ENCODE measurements around the gene SYNPO.

SYNPO gene

DNA sequence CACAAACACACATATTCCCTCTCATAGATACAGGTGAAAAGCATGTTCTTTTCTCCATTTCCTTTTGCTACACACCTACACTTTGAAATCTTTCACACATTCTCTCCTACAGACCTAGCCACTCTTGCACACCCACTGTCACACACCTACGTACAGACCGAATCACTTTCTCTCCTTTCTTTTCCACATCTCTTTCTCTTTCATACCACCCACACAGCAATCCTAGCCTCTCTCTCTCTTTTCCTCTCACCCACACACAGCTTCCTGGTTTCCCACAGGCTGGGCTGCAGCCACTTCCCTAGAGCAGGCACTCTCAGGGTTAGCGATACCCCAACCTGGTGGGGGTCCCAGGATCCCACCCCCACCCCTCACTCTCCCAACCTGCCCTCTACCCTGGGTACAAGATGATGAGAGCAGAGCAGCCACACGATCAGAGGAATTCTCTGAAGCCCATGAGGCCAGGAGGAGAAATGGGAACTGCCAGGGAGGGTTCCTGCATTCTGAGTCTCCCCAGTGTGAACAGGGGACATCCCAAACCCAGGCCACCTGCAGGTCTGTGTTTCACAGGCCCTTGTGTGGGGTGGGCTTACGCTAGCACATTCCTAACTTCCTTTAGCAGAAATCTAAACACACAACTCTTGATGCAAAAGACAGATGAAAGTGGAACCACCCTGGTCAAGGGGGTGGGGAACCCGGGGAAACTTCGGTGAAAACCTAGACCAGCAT, 17.1 kb upstream of the SYNPO start:
- DNase-seq (ENCODE audit: low read depth): no peak
- H3K4me3 ChIP-seq (ENCODE audit: control insufficient read depth, low read depth, low read length): no peak overlapping the region
- TF ChIP-seq, protein P1, sequence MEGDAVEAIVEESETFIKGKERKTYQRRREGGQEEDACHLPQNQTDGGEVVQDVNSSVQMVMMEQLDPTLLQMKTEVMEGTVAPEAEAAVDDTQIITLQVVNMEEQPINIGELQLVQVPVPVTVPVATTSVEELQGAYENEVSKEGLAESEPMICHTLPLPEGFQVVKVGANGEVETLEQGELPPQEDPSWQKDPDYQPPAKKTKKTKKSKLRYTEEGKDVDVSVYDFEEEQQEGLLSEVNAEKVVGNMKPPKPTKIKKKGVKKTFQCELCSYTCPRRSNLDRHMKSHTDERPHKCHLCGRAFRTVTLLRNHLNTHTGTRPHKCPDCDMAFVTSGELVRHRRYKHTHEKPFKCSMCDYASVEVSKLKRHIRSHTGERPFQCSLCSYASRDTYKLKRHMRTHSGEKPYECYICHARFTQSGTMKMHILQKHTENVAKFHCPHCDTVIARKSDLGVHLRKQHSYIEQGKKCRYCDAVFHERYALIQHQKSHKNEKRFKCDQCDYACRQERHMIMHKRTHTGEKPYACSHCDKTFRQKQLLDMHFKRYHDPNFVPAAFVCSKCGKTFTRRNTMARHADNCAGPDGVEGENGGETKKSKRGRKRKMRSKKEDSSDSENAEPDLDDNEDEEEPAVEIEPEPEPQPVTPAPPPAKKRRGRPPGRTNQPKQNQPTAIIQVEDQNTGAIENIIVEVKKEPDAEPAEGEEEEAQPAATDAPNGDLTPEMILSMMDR (conservative IDR thresholded peaks at IDR 0.05; ENCODE audit: control insufficient read depth, insufficient read depth, low read depth, low read length): no peak

DNA sequence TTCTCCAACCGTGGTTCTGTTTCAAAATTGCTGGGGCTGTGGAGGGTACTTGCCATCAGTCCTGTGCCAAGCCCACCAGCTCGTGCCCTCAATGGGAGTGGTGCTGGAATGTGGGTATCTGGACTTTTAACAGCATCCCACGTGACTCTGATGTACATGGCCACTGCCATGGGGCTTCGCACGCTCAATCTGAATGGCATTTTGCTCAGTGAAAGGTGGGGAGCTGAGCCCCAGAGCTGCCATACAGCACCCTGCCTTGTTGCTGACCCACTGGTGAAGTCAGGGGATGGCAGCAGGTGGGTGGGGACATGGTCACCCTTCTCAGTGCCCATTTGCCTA, 16.6 kb upstream of the SYNPO start:
- DNase-seq (ENCODE audit: low read depth): no peak
- no peak overlapping the region for H3K4me3 ChIP-seq (ENCODE audit: control insufficient read depth, low read depth, low read length)
- TF ChIP-seq, protein P1 (conservative IDR thresholded peaks at IDR 0.05; ENCODE audit: control insufficient read depth, insufficient read depth, low read depth, low read length): no peak

DNA sequence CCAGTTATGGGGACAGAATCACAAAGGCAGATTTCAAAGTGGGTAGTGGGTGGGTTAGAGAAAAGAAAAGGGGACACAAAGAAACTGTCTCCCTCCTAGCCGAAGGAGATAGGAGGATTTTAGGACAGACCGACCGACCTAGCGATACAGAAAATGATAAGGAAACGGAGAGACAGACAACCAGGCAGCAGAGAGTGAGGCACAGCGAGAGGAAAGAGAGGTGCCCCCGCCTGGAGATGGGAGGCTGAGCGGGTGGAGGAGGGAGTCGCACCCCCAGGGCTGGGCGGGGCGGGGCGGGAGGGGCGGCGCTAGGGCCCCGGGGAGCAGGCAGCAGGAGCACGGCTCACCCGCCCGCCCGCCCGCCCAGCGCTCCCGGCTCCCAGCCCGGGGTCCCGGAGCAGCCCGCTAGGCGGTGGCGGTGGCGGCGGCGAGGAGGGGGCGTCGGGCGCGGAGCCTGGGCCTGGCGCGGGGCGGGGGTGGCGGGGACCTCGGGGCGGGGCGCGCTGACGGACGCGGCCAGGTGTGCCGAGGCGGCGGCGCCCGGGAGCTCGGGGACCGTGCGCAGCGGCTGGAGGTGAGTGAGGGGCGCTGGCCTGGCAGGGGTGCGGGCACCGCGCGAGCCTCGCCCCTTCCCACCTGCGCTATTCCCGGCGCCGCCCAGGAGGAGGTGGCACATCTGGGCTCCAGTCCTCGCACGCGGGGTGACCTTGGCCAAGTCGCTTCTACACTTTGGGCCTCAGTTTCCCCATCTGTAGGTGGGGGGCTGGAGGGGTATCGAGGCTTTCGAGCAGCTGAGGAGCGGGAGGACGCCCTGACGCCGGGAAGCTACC, 15.9 kb upstream of the SYNPO start:
- no peak for DNase-seq (ENCODE audit: low read depth)
- H3K4me3 ChIP-seq (ENCODE audit: control insufficient read depth, low read depth, low read length): peak overlapping the region; percentile 46
- TF ChIP-seq, protein P1 (conservative IDR thresholded peaks at IDR 0.05; ENCODE audit: control insufficient read depth, insufficient read depth, low read depth, low read length): no peak

DNA sequence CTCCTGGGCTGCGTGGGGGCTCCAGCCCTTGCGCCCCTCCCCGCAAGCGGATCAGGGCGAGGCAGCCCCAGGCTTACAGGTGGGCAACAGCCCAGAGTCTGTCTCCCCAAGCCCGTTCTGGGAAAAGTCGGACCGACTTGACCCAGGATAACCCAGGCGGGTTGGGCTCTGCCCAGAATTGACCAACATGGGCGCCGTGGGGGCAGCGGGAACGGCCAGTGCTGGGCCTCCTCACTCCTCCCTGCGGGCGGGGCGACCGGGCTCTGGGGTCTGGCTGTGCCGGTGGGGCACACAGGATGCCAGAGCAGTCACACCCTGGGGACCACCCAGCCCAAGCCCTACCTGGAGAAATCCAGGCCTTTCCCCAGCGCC, 15.3 kb upstream of the SYNPO start:
- no peak for DNase-seq (ENCODE audit: low read depth)
- TF ChIP-seq, protein P1 (conservative IDR thresholded peaks at IDR 0.05; ENCODE audit: control insufficient read depth, insufficient read depth, low read depth, low read length): no peak
- peak overlapping the region; percentile 46 for H3K4me3 ChIP-seq (ENCODE audit: control insufficient read depth, low read depth, low read length)

DNA sequence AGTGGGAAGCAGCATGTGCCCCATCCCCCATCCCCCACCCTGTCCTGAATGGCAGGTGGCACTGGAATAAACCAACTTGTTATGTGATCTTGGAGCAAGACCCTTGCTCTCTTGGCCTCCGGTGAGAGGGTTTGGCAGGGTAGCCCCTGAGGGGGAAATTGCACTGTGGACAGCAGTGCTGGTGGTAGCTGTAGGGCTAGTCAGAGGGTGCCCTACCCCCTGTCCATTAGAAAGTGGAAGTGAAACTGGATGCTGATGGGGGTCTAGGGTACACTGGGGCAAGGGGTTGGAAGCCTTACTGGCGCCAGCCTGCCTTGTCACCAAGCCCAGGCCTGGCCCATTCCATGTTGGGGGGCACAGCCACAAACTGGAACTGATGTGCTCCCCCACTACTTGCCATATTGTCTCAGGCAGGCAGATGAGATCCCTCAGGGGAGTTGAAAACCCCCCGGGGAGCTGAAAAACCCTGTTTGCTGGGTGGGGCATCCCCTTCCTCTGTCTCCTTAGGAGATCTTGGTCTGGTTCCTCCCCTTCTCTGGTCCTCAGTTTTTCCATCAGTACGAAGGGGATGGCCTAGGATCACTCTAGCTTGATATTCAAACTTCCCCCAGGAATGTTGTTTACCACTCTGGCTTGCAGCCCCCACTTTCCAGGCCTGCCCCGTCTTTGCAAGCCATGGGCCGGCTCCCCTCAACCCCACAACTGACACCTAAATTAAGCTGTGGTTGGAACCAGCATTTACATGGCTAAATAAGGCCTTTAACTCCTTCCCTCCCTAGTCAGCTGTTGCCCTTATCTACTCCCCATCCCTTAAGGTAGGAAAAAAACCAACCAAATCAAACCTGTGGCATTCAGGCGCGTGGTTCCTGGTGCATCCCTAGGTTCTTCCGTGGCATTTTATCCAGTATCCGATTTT, 14.4 kb upstream of the SYNPO start:
- TF ChIP-seq, protein P1 (conservative IDR thresholded peaks at IDR 0.05; ENCODE audit: control insufficient read depth, insufficient read depth, low read depth, low read length): no peak
- DNase-seq (ENCODE audit: low read depth): no peak
- no peak overlapping the region for H3K4me3 ChIP-seq (ENCODE audit: control insufficient read depth, low read depth, low read length)

DNA sequence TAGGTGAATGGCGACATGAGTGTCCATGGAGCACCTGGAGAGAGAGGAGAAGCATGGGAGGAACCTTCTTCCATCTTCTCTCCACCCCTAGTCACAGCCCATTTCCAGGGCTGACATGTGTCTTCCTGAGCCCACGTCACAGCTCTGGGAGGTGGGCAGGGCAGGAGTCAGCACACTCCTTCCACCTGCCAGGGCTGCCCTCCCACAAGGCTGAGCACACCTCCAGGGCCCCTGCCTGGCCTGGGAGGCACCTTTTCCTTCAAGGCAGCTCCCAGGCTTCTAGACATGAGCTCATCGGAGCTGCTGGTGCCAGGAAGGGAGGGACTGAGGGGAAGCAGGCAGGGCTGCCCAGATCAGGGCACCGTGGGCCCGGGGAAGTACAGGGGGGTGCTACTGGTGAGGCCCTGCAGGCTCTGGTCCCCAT, 13.6 kb upstream of the SYNPO start:
- TF ChIP-seq, protein P1 (conservative IDR thresholded peaks at IDR 0.05; ENCODE audit: control insufficient read depth, insufficient read depth, low read depth, low read length): no peak
- no peak for DNase-seq (ENCODE audit: low read depth)
- no peak overlapping the region for H3K4me3 ChIP-seq (ENCODE audit: control insufficient read depth, low read depth, low read length)

Data from fibroblast of mammary gland (primary cell).